Astrocyte of the spinal cord (primary cell): ENCODE data around the gene PEDS1.

ENCODE experiments used
- DNase-seq: peaks from one replicate; pipeline ENCODE4 v3.0.0; 2011; ENCODE audit warnings: low read depth, low spot score
- H3K4me3 ChIP-seq: 2 replicates; pipeline ENCODE4 v1.5.1; 2011; ENCODE audit warnings: low read depth, mild to moderate bottlenecking, low read length, moderate library complexity
- in situ Hi-C: cut with HindIII; loops from 2 replicates; pipeline ENCODE4 v1.10.0; 2017; ENCODE audit warnings: low sequenced_read_pairs
- TF ChIP-seq, protein P1 (sequence below): IDR thresholded peaks from 2 replicates; pipeline ENCODE4 v1.5.1; 2012; ENCODE audit warnings: low read depth, mild to moderate bottlenecking, low read length, inconsistent platforms

Gene PEDS1

DNA sequence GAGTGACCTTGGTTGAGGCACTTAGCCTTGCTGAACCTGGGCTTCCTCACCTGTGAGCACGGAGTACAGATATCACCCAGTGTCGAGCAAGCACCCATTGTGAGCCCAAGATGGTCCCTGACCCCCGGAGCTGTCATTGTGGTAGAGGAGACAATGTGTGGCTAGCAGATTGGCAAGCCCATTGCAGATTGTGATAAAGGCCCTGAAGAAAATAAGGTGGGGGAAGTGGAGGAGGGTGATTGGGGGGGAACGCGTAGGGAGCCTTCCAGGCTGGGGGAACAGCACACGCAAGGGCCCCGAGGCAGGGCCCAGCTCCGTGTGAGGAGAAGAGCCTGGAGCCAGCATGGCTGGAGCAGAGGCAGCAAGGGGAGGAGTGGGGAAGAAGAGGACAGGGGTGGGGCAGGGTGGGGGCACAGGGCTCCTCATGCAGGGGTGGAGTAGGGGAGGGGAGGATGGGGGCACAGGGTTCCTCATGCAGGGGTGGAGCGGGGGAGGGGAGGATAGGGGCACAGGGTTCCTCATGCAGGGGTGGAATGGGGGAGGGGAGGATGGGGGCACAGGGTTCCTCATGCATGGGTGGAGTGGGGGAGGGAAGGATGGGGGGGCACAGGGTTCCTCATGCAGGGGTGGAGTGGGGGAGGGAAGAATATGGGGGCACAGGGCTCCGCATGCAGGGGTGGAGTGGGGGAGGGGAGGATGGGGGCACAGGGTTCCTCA is 44.1 kb upstream of the PEDS1 start:
- no peak overlapping the region for H3K4me3 ChIP-seq
- DNase-seq: no peak
- TF ChIP-seq, protein P1, sequence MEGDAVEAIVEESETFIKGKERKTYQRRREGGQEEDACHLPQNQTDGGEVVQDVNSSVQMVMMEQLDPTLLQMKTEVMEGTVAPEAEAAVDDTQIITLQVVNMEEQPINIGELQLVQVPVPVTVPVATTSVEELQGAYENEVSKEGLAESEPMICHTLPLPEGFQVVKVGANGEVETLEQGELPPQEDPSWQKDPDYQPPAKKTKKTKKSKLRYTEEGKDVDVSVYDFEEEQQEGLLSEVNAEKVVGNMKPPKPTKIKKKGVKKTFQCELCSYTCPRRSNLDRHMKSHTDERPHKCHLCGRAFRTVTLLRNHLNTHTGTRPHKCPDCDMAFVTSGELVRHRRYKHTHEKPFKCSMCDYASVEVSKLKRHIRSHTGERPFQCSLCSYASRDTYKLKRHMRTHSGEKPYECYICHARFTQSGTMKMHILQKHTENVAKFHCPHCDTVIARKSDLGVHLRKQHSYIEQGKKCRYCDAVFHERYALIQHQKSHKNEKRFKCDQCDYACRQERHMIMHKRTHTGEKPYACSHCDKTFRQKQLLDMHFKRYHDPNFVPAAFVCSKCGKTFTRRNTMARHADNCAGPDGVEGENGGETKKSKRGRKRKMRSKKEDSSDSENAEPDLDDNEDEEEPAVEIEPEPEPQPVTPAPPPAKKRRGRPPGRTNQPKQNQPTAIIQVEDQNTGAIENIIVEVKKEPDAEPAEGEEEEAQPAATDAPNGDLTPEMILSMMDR: no peak
- in situ Hi-C loops: no loop called here

DNA sequence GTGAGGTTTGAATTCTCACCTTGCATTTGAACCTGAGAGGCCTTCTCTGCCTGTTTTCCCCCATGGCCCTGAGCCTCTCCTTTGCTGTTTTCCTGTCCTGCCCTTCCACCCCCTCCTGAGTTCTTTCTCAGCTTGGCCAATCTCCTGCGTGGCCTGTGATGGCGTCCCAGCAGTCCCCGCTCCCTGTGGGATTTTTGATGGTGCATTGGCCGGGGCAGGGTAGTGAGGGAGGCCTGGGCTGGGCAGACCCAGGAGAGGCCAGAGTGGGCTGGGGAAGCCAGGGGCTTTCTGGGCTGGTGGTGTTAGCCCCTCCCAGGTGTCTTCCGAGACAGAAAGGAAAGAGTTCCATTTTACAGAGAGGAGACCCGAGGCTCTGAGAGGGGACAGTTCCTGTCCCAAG is 43.4 kb upstream of the PEDS1 start:
- DNase-seq: no peak
- in situ Hi-C loops: no loop called here
- H3K4me3 ChIP-seq: no peak overlapping the region
- TF ChIP-seq, protein P1: no peak

DNA sequence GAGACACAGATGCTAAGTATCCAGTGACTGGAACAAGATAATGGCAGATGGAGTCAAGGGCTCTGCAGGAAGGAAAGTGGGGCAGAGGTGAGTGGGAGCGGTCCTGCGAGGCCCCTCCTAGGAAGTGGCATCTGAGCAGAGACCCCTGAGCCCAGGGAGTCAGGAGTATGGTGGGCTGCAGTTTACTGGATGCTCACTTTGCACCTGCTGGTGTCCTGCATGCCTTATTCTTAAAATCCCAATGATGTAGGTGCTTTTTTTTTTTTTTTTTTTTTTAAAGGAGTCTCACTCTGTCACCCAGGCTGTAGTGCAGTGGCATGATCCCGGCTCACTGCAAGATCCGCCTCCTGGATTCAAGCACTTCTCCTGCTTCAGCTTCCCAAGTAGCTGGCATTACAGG is 42.7 kb upstream of the PEDS1 start:
- H3K4me3 ChIP-seq: no peak overlapping the region
- DNase-seq: no peak
- in situ Hi-C loops: no loop called here
- TF ChIP-seq, protein P1: no peak

DNA sequence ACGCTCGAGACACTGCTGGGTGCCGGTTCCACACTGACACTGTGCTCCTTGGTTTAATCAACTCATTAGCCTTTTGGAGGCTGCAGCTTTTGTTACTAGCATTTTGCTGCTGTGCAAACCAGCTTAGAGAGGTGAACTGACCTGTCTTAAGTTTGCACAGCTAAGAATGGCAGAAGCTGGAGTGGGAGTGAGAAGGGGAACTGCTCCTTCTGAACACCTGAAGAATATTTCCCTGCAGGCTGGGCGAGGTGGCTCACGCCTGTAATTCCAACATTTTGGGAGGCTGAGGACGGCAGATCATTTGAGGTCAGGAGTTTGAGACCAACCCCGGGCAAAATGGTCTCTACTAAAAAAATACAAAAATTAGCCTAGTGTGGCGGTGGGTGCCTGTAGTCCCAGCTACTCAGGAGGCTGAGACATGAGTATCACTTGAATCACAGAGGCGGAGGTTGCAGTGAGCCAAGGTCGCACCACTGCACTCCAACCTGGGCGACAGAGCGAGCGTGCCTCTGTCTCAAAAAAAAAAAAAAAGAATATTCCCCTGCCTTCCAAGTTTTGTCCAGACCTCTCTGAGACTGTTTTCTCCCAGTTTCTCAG is 42.1 kb upstream of the PEDS1 start:
- in situ Hi-C loops: no loop called here
- TF ChIP-seq, protein P1: no peak
- H3K4me3 ChIP-seq: no peak overlapping the region
- no peak for DNase-seq

DNA sequence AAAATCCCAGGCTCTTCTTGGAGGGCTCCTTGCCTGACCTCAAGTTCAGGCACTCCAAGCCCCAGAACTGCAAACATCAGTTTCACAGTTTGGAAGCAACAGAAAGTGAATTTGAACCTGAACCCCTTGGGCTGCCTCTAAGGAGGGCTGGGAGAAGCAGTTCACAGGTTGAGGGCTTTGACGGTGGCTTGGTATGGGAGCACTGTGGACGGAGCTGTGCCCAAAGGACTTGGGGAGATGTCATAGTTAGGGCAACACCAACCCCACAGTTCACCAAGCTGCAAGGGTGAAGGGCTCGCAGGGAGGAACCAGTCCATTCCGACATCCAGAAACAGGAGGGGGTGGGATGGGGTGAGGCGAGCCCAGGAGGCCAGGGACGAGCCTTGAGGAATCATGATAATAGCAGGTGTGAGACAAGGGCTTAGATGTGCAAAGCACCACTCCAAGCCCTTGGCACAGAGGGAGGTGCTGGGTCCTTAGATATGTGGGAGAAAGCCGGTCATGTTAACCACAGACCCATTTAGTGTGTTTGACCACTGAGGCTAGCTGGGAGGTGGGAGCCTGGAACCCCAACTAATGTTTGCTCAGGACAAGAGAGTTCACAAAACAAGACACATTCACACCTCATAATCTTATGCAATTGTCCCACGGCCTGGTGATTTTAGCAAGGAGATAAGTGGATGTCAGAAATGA is 41.5 kb upstream of the PEDS1 start:
- in situ Hi-C loops: no loop called here
- TF ChIP-seq, protein P1: no peak
- H3K4me3 ChIP-seq: no peak overlapping the region
- peak; percentile 25 for DNase-seq

DNA sequence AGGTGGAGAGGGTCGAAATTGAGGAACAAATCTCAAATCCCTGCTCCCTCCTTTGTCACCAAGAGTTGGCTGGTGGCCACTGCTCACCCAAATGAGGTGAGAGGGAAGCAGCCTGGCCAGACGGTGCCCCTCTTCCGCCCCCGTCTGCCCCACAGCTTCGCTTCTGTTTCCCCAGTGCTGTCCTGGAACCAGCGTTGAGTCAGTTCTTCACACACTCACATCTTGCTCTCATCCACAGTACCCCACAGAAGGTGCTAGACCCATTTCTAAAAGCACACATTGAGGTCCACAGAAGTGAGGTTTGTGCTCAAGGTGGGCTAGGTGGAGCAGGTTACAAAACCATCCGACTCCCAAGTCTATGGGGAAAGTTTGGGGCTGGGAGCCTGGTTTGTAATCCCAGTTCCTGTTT is 40.9 kb upstream of the PEDS1 start:
- DNase-seq: peak; percentile 9
- TF ChIP-seq, protein P1: no peak
- in situ Hi-C loops: no loop called here
- no peak overlapping the region for H3K4me3 ChIP-seq
